HEK293 (cell line): ENCODE results near the gene ARX.

ENCODE experiments used
- CTCF ChIA-PET: fragments of 350-600 bp; formaldehyde crosslinking; extraction: SDS; loops from one replicate; lab custom pipeline; 2021; ENCODE audit warnings: antibody characterized with exemption; lab: Yijun Ruan, JAX
- POLR2A ChIA-PET: fragments of 300-600 bp; formaldehyde crosslinking; extraction: SDS; loops from one replicate; lab custom pipeline; 2020; ENCODE audit warnings: antibody characterized with exemption, inconsistent platforms; lab: Yijun Ruan, JAX
- H3K27ac ChIP-seq: fragments of 200-500 bp; sonication (Bioruptor generic); 2 replicates; pipeline ENCODE4 v1.5.1; 2014; ENCODE audit warnings: low read depth, low read length, control low read depth, inconsistent platforms; ENCODE audit errors: extremely low read depth
- H3K36me3 ChIP-seq, 2 experiments: fragments of 200-500 bp in 1 of 2; sonication (Bioruptor generic) in 1 of 2; 1 replicate in 1 of 2; 2 replicates in 1 of 2; pipeline ENCODE4 v1.5.1; 2014 to 2017; ENCODE audit warnings: inconsistent platforms in 2 of 2, low read length in 2 of 2; ENCODE audit not compliant: control insufficient read depth in 2 of 2, insufficient read depth in 1 of 2
- H3K4me1 ChIP-seq: fragments of 200-500 bp; sonication (Bioruptor generic); 2 replicates; pipeline ENCODE4 v1.5.1; 2014; ENCODE audit warnings: mild to moderate bottlenecking, low read length, inconsistent platforms; ENCODE audit not compliant: control insufficient read depth, insufficient read depth
- H3K4me3 ChIP-seq: 2 replicates; pipeline ENCODE4 v1.5.1; 2011; ENCODE audit warnings: low read depth, mild to moderate bottlenecking, control low read depth, low read length, moderate library complexity
- H3K9me3 ChIP-seq: fragments of 200-500 bp; sonication (Bioruptor generic); 2 replicates; pipeline ENCODE4 v1.5.1; 2014; ENCODE audit warnings: low read depth, low read length, inconsistent platforms; ENCODE audit not compliant: control insufficient read depth, insufficient read depth
- MEIS1 ChIP-seq: sonication (generic); formaldehyde crosslinking; IDR thresholded peaks from 2 replicates; pipeline ENCODE4 v1.8.1; 2022; ENCODE audit warnings: missing genetic modification reagents, mild to moderate bottlenecking, borderline replicate concordance
- WT1 ChIP-seq: fragments of 450-650 bp; formaldehyde crosslinking; IDR thresholded peaks from 2 replicates; pipeline ENCODE4 v1.5.1; 2016; ENCODE audit warnings: missing biosample characterization, missing genetic modification characterization
- YY1 ChIP-seq: fragments of 450-650 bp; formaldehyde crosslinking; IDR thresholded peaks from 2 replicates; pipeline ENCODE4 v1.5.1; 2018; ENCODE audit warnings: missing biosample characterization, missing genetic modification characterization
- ZBTB8A ChIP-seq: fragments of 450-650 bp; formaldehyde crosslinking; IDR thresholded peaks from 2 replicates; pipeline ENCODE4 v1.5.1; 2016; ENCODE audit warnings: missing biosample characterization, missing genetic modification characterization
- ZFP3 ChIP-seq: fragments of 450-650 bp; formaldehyde crosslinking; IDR thresholded peaks from 2 replicates; pipeline ENCODE4 v1.5.1; 2016; ENCODE audit warnings: low read depth, missing biosample characterization, missing genetic modification characterization
- ZNF433 ChIP-seq: fragments of 450-650 bp; formaldehyde crosslinking; IDR thresholded peaks from 2 replicates; pipeline ENCODE4 v1.5.1; 2016; ENCODE audit warnings: missing biosample characterization, missing genetic modification characterization, low read depth
- ZNF558 ChIP-seq: fragments of 450-650 bp; formaldehyde crosslinking; IDR thresholded peaks from 2 replicates; pipeline ENCODE4 v1.5.1; 2016; ENCODE audit warnings: missing biosample characterization, missing genetic modification characterization
- ZNF664 ChIP-seq: fragments of 450-650 bp; formaldehyde crosslinking; IDR thresholded peaks from 2 replicates; pipeline ENCODE4 v1.5.1; 2016; ENCODE audit warnings: missing biosample characterization, missing genetic modification characterization
- ZNF776 ChIP-seq: fragments of 450-650 bp; formaldehyde crosslinking; IDR thresholded peaks from 2 replicates; pipeline ENCODE4 v1.5.0; 2017; ENCODE audit warnings: missing biosample characterization, missing genetic modification characterization, borderline replicate concordance
- ZNF777 ChIP-seq: fragments of 450-650 bp; formaldehyde crosslinking; IDR thresholded peaks from 2 replicates; pipeline ENCODE4 v1.5.1; 2017; ENCODE audit warnings: missing biosample characterization, missing genetic modification characterization, borderline replicate concordance
- TF ChIP-seq, protein P1 (sequence below): fragments of 450-650 bp; formaldehyde crosslinking; IDR thresholded peaks from 2 replicates; pipeline ENCODE4 v1.5.1; 2016; ENCODE audit warnings: missing biosample characterization, missing genetic modification characterization
- TF ChIP-seq, protein P2 (sequence below): fragments of 450-650 bp; formaldehyde crosslinking; IDR thresholded peaks from 2 replicates; pipeline ENCODE4 v1.5.1; 2016; ENCODE audit warnings: missing biosample characterization, missing genetic modification characterization
- TF ChIP-seq, protein P3 (sequence below): fragments of 450-650 bp; formaldehyde crosslinking; IDR thresholded peaks from 2 replicates; pipeline ENCODE4 v1.5.1; 2016; ENCODE audit warnings: missing biosample characterization, missing genetic modification characterization, borderline replicate concordance
- TF ChIP-seq, protein P4 (sequence below): fragments of 450-650 bp; formaldehyde crosslinking; IDR thresholded peaks from 2 replicates; pipeline ENCODE4 v1.5.1; 2016; ENCODE audit warnings: missing biosample characterization, missing genetic modification characterization, borderline replicate concordance
- TF ChIP-seq, protein P5 (sequence below): fragments of 450-650 bp; formaldehyde crosslinking; IDR thresholded peaks from 2 replicates; pipeline ENCODE4 v1.5.1; 2016; ENCODE audit warnings: missing biosample characterization, missing genetic modification characterization
- TF ChIP-seq, protein P6 (sequence below): IDR thresholded peaks from 2 replicates; pipeline ENCODE4 v1.6.1; 2011; ENCODE audit warnings: mild to moderate bottlenecking, low read depth, low read length, borderline replicate concordance
- TF ChIP-seq, protein P7 (sequence below): fragments of 450-650 bp; formaldehyde crosslinking; IDR thresholded peaks from 2 replicates; pipeline ENCODE4 v1.5.1; 2017; ENCODE audit warnings: missing biosample characterization, missing genetic modification characterization

Gene ARX

DNA sequence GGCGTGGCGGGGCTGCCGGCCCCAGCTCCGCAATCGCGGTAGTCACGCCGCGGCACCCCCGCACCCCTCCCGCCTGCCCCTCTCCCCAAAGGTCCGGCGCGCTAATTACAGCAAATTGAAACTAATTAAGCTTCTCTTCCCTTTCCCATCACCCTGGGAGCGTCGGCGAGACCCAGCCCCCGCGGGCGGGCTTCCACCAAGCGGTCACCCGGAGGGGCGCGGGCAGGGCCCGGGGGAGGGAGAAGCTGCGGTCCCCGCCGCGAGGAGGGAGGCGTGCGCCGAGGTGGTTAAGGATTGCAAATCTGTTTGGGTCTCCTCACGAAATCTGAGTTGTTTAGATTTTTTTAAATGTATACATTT, 13.1 kb downstream of the ARX start:
- Histone ChIP-seq H3K4me3 (no peak overlapping the region), H3K4me1 (no peaks in the 10 kb centered on the region), H3K36me3 (no peaks in the 10 kb centered on the region), H3K9me3 (no peaks in the 10 kb centered on the region), H3K27ac (no peak overlapping the region)
- ChIA-PET CTCF (no interaction called here), POLR2A (no interaction called here)
- TF ChIP-seq, protein P1, sequence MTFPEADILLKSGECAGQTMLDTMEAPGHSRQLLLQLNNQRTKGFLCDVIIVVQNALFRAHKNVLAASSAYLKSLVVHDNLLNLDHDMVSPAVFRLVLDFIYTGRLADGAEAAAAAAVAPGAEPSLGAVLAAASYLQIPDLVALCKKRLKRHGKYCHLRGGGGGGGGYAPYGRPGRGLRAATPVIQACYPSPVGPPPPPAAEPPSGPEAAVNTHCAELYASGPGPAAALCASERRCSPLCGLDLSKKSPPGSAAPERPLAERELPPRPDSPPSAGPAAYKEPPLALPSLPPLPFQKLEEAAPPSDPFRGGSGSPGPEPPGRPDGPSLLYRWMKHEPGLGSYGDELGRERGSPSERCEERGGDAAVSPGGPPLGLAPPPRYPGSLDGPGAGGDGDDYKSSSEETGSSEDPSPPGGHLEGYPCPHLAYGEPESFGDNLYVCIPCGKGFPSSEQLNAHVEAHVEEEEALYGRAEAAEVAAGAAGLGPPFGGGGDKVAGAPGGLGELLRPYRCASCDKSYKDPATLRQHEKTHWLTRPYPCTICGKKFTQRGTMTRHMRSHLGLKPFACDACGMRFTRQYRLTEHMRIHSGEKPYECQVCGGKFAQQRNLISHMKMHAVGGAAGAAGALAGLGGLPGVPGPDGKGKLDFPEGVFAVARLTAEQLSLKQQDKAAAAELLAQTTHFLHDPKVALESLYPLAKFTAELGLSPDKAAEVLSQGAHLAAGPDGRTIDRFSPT (tag by site-specific recombination) = no peak
- no peak for TF ChIP-seq ZNF558 (tag by site-specific recombination)
- TF ChIP-seq, protein P2, sequence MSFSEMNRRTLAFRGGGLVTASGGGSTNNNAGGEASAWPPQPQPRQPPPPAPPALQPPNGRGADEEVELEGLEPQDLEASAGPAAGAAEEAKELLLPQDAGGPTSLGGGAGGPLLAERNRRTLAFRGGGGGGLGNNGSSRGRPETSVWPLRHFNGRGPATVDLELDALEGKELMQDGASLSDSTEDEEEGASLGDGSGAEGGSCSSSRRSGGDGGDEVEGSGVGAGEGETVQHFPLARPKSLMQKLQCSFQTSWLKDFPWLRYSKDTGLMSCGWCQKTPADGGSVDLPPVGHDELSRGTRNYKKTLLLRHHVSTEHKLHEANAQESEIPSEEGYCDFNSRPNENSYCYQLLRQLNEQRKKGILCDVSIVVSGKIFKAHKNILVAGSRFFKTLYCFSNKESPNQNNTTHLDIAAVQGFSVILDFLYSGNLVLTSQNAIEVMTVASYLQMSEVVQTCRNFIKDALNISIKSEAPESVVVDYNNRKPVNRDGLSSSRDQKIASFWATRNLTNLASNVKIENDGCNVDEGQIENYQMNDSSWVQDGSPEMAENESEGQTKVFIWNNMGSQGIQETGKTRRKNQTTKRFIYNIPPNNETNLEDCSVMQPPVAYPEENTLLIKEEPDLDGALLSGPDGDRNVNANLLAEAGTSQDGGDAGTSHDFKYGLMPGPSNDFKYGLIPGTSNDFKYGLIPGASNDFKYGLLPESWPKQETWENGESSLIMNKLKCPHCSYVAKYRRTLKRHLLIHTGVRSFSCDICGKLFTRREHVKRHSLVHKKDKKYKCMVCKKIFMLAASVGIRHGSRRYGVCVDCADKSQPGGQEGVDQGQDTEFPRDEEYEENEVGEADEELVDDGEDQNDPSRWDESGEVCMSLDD (tag by site-specific recombination) = no peak
- no peak for TF ChIP-seq ZNF664
- TF ChIP-seq, protein P3, sequence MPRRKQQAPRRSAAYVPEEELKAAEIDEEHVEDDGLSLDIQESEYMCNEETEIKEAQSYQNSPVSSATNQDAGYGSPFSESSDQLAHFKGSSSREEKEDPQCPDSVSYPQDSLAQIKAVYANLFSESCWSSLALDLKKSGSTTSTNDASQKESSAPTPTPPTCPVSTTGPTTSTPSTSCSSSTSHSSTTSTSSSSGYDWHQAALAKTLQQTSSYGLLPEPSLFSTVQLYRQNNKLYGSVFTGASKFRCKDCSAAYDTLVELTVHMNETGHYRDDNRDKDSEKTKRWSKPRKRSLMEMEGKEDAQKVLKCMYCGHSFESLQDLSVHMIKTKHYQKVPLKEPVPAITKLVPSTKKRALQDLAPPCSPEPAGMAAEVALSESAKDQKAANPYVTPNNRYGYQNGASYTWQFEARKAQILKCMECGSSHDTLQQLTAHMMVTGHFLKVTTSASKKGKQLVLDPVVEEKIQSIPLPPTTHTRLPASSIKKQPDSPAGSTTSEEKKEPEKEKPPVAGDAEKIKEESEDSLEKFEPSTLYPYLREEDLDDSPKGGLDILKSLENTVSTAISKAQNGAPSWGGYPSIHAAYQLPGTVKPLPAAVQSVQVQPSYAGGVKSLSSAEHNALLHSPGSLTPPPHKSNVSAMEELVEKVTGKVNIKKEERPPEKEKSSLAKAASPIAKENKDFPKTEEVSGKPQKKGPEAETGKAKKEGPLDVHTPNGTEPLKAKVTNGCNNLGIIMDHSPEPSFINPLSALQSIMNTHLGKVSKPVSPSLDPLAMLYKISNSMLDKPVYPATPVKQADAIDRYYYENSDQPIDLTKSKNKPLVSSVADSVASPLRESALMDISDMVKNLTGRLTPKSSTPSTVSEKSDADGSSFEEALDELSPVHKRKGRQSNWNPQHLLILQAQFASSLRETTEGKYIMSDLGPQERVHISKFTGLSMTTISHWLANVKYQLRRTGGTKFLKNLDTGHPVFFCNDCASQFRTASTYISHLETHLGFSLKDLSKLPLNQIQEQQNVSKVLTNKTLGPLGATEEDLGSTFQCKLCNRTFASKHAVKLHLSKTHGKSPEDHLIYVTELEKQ (tag by site-specific recombination) = no peak
- TF ChIP-seq ZNF777 = no peak
- no peak for TF ChIP-seq ZNF776 (tag by site-specific recombination)
- TF ChIP-seq ZFP3 (tag by site-specific recombination) = no peak
- TF ChIP-seq ZBTB8A (tag by site-specific recombination) = no peak
- no peak for TF ChIP-seq WT1 (tag by site-specific recombination)
- no peak for TF ChIP-seq ZNF433 (tag by site-specific recombination)
- TF ChIP-seq, protein P4, sequence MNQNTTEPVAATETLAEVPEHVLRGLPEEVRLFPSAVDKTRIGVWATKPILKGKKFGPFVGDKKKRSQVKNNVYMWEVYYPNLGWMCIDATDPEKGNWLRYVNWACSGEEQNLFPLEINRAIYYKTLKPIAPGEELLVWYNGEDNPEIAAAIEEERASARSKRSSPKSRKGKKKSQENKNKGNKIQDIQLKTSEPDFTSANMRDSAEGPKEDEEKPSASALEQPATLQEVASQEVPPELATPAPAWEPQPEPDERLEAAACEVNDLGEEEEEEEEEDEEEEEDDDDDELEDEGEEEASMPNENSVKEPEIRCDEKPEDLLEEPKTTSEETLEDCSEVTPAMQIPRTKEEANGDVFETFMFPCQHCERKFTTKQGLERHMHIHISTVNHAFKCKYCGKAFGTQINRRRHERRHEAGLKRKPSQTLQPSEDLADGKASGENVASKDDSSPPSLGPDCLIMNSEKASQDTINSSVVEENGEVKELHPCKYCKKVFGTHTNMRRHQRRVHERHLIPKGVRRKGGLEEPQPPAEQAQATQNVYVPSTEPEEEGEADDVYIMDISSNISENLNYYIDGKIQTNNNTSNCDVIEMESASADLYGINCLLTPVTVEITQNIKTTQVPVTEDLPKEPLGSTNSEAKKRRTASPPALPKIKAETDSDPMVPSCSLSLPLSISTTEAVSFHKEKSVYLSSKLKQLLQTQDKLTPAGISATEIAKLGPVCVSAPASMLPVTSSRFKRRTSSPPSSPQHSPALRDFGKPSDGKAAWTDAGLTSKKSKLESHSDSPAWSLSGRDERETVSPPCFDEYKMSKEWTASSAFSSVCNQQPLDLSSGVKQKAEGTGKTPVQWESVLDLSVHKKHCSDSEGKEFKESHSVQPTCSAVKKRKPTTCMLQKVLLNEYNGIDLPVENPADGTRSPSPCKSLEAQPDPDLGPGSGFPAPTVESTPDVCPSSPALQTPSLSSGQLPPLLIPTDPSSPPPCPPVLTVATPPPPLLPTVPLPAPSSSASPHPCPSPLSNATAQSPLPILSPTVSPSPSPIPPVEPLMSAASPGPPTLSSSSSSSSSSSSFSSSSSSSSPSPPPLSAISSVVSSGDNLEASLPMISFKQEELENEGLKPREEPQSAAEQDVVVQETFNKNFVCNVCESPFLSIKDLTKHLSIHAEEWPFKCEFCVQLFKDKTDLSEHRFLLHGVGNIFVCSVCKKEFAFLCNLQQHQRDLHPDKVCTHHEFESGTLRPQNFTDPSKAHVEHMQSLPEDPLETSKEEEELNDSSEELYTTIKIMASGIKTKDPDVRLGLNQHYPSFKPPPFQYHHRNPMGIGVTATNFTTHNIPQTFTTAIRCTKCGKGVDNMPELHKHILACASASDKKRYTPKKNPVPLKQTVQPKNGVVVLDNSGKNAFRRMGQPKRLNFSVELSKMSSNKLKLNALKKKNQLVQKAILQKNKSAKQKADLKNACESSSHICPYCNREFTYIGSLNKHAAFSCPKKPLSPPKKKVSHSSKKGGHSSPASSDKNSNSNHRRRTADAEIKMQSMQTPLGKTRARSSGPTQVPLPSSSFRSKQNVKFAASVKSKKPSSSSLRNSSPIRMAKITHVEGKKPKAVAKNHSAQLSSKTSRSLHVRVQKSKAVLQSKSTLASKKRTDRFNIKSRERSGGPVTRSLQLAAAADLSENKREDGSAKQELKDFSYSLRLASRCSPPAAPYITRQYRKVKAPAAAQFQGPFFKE (tag by site-specific recombination) = no peak
- no peak for TF ChIP-seq YY1 (tag by site-specific recombination)
- TF ChIP-seq, protein P5, sequence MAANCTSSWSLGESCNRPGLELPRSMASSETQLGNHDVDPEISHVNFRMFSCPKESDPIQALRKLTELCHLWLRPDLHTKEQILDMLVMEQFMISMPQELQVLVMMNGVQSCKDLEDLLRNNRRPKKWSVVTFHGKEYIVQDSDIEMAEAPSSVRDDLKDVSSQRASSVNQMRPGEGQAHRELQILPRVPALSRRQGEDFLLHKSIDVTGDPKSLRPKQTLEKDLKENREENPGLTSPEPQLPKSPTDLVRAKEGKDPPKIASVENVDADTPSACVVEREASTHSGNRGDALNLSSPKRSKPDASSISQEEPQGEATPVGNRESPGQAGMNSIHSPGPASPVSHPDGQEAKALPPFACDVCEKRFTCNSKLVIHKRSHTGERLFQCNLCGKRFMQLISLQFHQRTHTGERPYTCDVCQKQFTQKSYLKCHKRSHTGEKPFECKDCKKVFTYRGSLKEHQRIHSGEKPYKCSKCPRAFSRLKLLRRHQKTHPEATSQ = no peak
- TF ChIP-seq, protein P6, sequence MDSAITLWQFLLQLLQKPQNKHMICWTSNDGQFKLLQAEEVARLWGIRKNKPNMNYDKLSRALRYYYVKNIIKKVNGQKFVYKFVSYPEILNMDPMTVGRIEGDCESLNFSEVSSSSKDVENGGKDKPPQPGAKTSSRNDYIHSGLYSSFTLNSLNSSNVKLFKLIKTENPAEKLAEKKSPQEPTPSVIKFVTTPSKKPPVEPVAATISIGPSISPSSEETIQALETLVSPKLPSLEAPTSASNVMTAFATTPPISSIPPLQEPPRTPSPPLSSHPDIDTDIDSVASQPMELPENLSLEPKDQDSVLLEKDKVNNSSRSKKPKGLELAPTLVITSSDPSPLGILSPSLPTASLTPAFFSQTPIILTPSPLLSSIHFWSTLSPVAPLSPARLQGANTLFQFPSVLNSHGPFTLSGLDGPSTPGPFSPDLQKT = no peak
- no peak for TF ChIP-seq MEIS1
- TF ChIP-seq, protein P7, sequence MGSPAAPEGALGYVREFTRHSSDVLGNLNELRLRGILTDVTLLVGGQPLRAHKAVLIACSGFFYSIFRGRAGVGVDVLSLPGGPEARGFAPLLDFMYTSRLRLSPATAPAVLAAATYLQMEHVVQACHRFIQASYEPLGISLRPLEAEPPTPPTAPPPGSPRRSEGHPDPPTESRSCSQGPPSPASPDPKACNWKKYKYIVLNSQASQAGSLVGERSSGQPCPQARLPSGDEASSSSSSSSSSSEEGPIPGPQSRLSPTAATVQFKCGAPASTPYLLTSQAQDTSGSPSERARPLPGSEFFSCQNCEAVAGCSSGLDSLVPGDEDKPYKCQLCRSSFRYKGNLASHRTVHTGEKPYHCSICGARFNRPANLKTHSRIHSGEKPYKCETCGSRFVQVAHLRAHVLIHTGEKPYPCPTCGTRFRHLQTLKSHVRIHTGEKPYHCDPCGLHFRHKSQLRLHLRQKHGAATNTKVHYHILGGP (tag by site-specific recombination) = no peak
